DMS79 treated with DMSO at 0.1 percent for 48 hours (cell line): ENCODE data around the gene ZNF77.
"Not testable (repeated sequence)": the region's sequence is repeated elsewhere in the genome, so short reads cannot be mapped to it uniquely, and the experiment has no call there.

Experiments
- DNase-seq: peaks from one replicate; lab custom pipeline; 2025; lab: John Stamatoyannopoulos, UW

The ZNF77 gene

DNA sequence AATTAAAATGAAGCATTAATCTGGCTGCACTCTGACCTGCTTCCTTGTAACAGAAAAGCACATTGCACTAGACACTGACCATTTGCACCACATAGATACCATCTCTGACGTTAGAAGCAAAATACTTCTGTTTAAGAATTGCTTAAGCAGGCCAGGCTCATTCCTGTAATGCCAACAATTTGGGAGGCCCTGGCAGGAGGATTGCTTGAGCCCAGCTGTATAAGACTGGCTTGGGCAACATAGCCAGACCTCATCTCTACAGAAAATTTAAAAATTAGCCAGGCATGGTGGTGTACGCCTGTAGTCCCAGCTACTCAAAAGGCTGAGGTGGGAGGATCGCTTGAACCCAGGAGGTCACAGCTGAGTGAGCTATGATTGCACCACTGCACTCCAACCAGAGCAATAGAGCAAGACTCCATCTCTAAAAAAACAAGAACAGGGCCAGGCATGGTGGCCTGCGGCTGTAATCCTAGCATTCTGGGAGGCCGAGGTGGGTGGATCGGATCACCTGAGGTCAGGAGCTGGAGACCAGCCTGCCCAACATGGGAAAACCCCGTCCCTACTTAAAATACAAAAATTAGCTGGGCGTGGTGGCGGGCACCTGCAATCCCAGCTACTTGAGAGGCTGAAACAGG, 25.5 kb upstream of the ZNF77 start:
- no peak for DNase-seq

DNA sequence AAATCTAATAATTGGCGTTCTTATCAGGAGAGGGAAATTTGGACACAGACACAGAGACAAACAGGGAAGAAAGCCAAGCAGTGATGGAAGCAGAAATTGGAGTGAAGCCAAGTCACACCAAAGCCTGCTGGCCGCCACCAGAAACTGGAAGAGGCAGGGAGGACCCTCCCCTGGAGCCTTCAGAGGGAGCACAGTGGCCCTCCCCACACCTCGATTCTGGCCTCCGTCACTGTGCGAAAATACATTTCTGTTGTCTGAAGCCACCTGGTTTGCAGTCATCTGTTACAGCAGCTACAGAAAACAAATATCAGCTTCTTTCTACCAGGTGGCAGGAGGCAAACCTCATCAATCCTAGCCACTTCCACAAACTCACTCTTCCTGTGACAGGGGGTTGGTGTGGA, 24.3 kb upstream of the ZNF77 start:
- peak; percentile 96 for DNase-seq

DNA sequence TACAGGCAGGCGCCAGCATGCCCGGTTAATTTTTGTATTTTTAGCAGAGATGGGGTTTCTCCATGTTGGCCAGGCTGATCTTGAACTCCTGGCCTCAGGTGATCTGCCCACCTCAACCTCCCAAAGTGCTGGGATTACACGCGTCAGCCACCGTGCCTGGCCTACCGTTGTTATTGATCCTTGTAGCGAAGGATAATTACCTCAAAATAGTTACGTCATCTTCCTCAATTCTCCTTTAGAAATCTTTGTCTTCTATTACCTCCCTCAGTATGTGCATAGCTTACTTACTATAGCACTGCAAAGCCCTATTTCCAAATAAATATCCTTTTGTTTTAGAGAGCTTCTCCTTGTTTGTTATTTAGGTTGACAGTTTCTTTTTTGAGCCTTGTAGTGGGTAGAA, 23.2 kb upstream of the ZNF77 start:
- no peak for DNase-seq

DNA sequence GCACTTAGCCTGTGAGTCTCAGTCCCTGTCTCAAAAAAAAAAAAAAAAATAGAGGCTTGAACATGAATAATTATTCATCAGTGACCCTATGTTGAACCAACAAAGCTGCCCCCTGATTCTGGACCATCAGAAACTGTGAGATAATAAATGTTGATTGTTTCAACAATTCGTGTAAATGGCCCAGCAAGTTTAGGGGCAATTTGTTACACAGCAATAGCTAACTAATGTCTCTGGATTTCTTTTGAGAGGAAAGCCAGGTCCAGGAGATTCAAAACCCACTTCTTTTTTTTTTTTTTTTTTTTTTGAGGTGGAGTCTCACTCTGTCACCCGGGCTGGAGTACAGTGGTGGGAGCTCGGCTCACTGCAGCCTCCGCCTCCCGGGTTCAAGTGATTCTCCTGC, 20.1 kb upstream of the ZNF77 start:
- DNase-seq = no peak

DNA sequence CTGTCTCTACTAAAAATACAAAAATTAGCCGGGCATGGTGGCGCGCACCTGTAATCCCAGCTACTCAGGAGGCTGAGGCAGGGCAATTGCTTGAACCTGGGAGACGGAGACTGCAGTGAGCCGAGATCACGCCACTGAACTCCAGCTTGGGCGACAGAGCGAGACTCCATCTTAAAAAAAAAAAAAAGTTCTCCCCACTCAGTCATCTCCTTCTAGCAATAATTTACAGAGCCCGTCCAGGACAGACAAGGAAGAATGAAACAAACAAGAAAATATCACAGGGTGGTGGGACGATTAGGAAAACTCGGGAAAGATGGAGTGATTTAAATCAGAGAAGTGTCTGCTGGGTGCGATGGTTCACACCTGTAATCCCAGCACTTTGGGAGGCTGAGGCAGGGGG, 18.9 kb upstream of the ZNF77 start:
- DNase-seq = not testable (repeated sequence)

DNA sequence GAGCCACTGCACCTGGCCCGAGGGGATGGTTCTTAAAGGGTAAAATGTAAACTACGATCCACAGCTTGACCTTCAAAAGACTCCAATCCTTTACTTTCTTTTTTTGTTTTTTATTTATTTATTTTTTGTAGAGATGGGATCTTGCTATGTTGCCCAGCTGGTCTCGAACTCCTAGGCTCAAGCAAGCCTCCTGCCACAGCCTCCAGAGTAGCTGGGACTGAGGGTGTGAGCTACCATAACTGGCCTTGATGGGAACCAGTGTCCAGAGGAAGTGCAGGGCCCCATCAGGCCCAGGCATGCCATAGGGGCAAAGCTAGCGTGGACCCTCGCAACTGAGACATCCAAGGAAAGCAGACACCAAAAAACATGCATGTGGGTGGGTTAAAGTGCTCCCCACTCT, 18.4 kb upstream of the ZNF77 start:
- no peak for DNase-seq

DNA sequence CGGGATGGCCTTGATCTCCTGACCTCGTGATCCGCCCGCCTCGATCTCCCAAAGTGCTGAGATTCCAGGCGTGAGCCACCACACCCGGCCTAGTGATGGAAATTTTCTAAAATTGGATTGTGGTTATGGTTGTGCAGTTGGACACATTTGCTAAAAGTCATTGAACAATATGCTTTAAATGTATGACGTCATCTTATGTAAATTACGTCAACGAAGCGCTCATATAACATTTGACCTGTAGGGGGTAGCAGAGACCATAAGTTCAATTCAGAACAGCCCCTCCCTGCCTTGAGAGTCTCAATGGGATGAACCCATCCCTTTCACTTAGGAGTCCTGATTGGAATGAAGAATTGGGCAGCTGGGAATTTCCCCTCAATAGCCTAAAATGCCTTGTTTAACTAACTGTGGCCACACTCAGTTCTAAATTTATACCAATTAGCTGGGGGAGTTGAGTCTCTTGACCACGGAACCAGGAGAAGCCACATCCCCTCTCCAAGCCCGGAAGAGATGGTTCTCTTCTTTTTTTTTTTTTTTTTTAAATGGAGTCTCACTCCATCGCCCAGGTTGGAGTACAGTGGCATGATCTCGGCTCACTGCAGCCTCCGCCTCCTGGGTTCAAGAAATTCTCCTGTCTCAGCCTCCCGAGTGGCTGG, 17.4 kb upstream of the ZNF77 start:
- DNase-seq = peak; percentile 79

DNA sequence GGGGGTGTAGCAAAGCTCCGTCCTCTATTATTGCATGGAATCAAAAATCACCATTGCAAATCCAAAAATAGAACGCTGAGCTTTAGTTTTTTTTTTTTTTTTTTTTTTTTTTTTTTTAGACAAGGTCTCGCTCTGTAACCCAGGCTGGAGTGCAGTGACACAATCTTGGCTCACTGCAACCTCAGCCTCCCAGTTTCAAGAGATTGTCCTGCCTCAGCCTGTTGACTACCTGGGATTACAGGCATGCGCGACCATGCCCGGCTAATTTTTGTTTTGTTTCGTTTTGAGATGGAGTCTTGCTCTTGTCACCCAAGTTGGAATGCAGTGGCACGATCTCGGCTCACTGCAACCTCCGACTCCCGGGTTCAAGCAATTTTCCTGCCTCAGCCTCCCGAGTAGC, 15.3 kb upstream of the ZNF77 start:
- DNase-seq = no peak

DNA sequence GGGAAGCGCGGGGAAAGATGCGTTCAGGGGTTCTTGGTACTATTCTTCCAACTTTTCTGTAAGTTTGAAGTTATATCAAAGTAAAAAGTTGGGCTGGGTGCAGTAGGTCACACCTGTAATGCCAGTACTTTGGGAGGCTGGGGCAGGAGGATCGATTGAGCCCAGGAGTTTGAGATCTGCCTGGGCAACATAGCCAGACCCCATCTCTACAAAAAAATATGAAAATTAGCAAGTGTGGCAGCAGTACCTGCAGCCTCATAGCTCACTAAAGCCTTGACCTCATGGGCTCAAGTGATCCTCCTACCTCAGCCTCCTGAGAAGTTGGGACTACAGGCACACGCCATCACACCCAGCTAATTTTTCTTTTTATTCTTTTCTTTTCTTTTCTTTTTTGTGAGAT, 12.4 kb upstream of the ZNF77 start:
- DNase-seq = no peak

DNA sequence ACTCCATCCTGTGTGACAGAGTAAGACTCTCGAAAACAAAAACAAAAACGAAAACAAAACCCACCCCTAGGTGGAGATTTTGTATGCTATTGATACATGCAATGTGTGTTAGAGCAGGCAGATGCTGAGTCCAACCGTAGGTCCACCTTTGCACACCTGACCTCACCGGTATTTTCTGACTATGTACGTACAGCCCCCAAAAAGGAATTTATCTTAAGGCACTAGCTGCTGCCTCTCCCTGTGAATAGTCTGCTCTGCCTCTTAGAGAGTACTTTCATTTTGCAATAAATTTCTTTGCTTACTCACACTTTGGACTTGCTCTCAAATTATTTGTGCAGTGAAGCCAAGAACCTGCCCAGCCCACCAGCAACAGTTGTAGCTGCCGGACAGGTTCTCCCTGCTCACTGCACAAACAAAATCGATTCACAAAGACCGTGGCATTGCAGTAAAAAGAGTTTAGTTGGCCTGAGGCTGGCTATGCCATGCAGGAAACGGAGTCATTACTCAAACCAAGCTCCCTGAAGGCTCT, 8.2 kb upstream of the ZNF77 start:
- DNase-seq = peak; percentile 60

DNA sequence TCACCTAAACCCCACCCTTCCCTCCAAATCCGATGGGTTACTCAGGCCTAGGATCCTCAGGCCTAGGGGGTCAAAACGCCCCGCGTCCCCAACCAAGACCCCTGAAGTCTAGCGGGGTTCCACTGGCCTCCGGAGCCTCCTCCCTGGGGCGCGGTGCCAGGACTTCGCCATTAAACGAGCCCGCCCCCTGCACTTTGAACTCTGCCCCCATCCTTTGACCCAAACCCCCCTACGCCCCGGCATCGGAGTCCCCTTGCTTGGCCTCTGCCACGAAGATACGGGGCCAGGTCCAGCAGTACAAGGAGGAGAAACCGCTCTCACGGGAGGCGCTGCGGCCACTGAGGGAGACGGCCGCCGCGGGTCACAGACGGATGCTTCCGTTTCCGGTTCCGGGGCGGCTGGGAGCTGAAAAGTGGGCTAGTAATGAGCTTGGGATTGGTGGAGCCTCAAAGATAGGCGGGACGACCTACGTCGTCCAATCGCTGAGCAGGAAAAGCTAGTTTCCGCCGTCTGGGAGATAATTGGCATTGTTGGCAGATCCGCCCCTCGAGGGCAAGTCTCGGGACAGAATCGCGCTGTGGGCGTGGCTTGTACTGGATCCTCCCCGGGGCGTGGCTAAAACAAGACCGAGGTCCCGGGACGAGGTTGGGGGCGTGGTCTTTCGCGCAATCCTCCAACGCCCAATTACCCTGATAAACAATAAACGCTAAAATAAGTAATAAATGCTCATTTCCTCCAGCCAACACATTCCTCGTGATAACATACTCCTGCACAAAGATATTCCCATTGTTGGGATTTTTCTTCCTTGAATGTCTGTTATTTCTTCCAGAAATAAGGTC, 5.7 kb upstream of the ZNF77 start:
- peak; percentile 99 for DNase-seq

DNA sequence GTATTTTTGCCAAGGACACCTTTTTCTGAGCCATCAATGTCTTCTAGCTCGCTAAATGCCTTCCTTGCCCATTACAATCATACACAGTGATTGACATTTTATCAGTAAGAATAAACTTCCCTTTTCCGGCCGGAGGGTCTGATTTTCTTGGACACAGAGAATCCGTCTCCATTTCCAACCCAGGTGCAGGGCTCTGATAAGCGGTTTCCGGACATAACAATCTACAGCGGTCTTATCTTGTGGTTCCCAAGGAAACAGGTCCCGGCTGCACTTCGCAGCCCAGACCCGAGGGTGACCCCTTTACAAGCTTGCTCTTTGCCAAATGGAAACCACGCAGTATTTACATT, 5.1 kb upstream of the ZNF77 start:
- DNase-seq = peak; percentile 32

DNA sequence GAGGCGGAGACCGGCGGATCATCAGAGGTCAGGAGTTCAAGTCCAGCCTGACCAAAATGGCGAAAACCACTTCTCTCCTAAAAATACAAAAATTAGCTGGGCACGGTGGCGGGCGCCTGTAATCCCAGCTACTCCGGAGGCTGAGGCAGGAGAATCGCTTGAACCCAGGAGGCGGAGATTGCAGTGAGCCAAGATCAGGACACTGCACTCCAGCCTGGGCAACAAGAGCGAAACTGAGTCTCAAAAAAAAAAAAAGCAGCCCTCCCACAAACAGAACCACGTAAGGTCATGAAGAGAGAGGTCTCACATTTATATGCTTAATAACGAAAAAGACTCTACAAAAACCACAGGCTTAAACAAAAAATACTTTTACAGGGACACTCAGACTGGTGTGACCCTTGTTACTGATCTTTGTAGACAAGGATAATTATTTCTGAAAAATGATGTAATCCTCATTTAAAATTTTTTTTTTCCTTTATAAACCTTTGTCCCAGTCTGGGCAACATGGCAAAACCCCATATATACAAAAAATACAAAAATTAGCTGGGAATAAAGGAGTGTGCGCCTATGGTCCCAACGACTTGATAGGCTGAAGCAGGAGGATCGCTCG, 909 bp upstream of the ZNF77 start:
- DNase-seq = no peak

DNA sequence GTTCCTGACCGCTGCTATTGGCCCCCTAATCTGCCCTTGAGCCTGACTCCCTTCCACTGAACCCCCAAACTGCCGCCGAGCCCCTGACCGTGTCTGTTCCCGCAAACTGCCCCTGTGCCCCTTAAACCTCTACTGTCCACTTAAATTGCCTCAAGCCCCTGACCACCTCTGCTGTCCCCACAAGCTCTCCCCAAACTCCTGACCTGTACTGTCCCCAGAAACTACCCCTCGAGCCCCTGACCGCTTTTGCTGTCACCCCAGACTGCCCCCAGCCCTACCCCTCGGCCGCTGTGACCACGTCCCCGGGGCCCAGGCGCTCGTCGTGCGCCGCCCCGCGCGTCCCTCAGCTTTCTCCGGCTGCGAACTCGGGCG, 382 bp downstream of the ZNF77 start:
- DNase-seq = no peak

DNA sequence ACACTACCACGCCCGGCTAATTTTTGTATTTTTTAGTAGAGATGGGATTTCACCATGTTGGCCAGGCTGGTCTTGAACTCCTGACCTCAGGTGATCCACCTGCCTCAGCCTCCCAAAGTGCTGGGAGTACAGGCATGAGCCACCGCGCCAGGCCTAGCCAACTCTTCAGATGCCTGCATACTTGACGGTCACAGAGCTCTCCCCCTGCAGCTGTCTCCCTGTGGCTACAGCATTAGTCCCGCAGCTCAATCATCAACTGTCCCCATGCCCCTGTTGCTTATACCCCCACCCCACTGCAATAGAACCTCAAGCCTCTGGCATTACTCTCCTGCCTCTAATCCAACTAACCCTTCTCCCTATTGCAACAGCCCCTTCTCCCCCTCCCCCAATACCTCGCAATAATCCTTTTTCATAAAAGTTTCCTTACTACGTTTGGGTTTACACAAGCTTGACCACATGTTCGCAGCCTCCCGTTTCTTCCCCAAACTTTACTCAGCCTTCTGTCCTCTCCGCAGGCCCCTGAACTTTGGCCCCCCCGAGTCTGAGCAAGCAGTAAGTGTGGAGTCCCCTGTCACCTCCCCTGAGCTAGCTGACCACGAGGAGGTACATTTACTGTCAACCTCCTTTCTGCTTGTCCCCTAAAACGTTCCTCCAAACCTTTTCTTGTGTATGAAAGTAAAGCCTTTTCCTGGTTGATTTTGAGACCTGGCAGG, 1.7 kb downstream of the ZNF77 start:
- DNase-seq = no peak

DNA sequence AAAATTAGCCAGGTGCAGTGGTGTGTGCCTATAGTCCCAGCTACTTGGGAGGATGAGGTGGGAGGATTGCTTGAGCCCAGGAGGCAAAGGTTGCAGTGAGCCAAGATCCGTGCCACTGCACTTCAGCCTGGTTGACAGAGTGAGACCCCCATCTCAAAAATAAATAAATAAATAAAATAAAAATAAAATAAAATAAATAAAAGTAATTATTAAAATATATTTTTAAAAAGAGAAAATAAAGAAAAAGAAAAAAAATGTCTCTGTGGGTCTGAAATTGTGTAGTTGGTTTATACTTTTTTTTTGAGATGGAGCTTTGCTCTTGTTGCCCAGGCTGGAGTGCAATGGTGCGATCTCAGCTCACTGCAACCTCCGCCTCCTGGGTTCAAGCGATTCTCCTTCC, 8.9 kb downstream of the ZNF77 start:
- DNase-seq = not testable (repeated sequence)

DNA sequence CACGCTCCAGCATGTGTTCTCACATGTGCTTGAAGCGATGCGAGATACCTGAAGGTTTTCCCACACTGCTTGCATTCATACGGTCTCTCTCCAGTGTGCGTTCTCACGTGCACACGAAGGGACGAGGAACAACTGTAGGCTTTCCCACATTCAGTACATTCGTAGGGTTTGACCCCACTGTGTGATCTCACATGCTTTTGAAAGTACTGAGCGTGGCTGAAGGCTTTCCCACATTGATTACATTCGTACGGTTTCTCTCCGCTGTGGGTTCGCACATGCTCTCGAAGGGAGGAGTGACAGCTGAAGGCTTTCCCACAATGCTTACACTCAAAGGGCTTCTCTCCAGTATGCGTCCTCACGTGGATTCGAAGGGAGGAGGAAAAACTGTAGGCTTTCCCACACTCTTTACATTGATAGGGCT, 11.3 kb downstream of the ZNF77 start:
- no peak for DNase-seq

DNA sequence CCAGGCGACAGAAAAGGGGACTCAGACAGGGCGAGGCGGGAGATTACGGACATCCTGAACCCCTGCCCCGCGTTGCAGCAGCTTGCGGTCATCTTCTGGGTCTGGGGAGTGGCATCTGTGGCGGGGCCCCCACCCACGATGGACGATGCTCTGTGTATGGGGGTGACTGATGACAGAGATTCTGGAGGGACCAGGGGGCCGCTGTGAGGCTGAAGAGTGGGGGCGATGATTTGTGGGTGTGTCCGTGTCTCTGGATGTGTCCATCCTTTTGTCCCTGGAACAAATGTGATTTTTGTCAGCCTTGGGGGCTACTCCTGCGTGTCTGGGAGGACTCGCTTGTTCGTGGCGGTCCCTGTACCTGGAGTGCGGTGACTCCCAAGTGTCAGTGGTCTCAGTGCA, 17.7 kb downstream of the ZNF77 start:
- DNase-seq = no peak

DNA sequence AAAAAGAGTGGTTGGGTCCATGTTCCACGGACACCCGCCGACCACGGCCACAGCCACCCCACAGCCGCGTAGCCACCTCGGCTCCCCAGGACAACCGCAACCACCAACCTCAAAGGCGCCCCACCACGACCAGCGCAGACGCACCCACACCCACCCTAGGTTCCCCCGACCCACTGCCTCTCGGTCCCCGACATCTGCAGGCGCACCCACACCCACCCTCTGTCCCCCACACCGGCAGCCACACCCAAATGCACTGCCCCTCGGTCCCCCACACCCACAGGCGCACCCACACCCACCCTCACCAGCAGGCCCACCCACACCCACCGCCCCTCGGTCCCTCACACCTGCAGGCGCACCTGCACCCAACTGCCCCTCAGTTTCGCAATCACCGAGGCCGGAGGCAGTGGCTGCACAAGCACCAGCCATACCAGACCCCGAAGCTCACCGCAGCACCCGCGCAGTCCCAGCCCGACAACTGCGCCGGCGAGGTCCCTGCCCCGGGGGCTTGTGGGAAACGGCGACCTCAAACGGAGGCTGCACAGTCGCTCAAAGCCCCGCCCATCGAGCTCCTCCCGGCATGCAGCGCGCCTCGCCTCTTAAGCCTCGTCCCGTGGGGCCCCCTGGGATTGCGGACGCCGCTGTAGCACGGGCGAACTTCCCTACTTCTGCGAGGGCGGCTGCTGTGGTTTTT, 18.3 kb downstream of the ZNF77 start:
- no peak for DNase-seq

DNA sequence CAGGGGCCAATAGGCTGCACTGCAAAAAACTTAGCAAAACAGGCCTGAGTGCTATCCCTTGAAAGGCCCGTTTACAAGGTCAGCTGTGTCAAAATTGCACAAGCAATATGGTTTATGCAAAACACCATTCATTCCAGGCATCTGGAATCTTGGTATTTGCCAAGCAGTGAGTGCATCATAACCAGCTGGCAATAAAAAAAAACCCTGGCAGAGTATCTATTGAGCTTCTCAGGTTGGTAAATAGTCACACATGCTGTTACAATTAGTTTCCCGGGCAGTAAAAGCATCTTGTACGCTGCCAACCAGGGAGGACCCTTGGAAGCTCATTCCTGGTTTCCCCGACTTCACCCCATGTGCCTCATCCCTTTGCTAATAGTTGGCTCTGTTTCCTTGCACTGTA, 21.3 kb downstream of the ZNF77 start:
- DNase-seq = peak; percentile 51

DNA sequence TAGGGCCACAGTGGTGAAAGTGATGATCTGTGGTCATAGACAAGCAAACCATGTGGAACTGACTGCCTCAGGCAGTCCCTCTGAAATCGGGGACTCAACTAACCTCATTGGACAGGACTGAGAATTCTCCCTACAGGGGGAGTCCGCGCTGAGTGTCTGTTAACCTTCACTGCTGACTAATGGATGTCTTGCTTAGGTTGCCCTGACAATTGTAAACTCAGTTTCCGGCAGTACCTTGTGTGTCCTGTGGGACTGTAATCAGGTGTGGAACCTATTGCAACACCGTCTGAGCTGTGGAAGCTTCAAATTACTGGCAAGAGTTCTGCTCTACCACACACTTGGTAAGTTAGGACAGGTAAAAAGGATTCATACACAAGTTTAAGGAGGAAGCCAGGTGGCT, 21.8 kb downstream of the ZNF77 start:
- peak; percentile 13 for DNase-seq
